GM18526 (cell line): ENCODE measurements around the gene TSEN54.

Source experiments
- POLR2A ChIP-seq: IDR thresholded peaks from 3 replicates; pipeline ENCODE4 v1.6.1; 2011; ENCODE audit not compliant: insufficient read length; ENCODE audit errors: extremely low read depth

Gene TSEN54

DNA sequence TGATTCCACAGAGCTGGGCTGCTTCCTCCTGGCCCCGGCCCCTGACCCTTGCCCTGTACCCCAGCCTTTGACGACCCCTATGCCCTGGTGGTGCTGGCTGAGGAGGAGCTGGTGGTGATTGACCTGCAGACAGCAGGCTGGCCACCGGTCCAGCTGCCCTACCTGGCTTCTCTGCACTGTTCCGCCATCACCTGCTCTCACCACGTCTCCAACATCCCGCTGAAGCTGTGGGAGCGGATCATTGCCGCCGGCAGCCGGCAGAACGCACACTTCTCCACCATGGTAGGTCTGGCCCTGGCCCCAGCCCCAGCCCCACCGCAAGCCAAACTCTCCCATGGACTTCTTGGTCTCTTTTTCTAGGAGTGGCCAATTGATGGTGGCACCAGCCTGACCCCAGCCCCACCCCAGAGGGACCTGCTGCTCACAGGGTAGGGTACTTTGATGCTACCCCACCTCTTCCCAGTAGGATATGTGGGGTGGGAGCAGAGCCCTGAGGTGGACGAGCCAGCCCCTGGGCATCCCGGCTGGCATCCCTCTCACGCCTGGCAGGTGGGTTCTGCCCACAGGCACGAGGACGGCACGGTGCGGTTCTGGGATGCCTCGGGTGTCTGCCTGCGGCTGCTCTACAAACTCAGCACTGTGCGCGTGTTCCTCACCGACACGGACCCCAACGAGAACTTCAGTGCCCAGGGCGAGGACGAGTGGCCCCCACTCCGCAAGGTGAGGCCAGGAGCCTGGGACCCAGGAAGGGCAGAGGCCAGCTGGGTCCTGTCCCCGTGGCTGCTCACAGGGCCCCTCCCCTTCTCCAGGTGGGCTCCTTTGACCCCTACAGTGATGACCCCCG is 52.3 kb downstream of the TSEN54 start:
- TF ChIP-seq POLR2A, result no peak

- no peak for TF ChIP-seq POLR2A
These were observed 53.8 kb downstream of the TSEN54 start for GRCh38 chr17:75570034-75570676.

- no peak for TF ChIP-seq POLR2A
These were observed 54.4 kb downstream of the TSEN54 start for GRCh38 chr17:75570772-75571171.

DNA sequence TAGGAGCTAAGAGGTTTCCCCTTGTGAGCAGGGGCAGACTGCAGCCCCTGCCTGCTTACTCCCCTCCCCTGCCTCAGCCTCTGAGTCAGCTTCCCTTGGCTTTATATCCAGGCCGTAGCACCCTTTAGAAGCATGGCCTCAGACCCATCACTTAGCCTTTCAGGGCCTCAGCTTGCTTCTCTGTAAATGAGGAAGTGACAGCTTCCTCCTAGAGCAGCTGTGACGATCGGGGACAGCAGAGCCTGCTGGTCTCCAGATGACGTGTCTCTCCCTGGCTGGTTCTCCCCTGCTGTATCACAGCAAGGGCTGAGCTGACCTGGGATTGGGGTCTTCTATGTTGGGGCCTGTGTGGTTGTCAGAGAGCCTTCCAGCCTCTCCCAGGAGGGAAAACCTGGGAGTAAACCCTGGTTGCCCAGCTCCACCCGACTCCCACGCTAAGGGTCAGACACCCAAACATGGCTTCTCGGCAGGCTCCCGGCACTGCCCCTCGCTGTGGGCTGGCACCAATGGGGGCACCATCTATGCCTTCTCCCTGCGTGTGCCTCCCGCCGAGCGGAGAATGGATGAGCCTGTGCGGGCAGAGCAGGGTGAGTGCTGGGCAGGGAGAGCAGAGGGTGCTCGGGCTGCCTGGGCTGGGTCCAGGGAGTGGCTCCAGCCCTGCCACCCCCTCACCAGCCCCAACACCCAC is 55.0 kb downstream of the TSEN54 start:
- no peak for TF ChIP-seq POLR2A

GRCh38 chr17:75571885-75572215 is 55.5 kb downstream of the TSEN54 start:
- TF ChIP-seq POLR2A, result no peak

GRCh38 chr17:75572713-75573539 is 56.6 kb downstream of the TSEN54 start:
- TF ChIP-seq POLR2A, result no peak

GRCh38 chr17:75573540-75573957 is 57.2 kb downstream of the TSEN54 start:
- no peak for TF ChIP-seq POLR2A

GRCh38 chr17:75573994-75574393 is 57.7 kb downstream of the TSEN54 start:
- no peak for TF ChIP-seq POLR2A
